Measurements from ENCODE around the gene PSD2.

The PSD2 gene

GRCh38 chr5:139764886-139765408 is 30.7 kb upstream of the PSD2 start:
- DNase-seq (ENCODE audit: low read depth, low spot score): no peak
- Histone ChIP-seq H3K36me3 (ENCODE audit: insufficient read depth, insufficient read length, low read length) (no peaks in the 10 kb centered on the region), H3K4me3 (ENCODE audit: insufficient read length, low read depth) (no peak overlapping the region), H3K9me3 (ENCODE audit: insufficient read depth, low read length) (no peaks in the 10 kb centered on the region), H3K9ac (ENCODE audit: insufficient read length, low read depth) (no peak overlapping the region), H3K4me1 (ENCODE audit: insufficient read depth, insufficient read length) (peaks cover 5% of the 10 kb centered on the region), H3K27me3 (ENCODE audit: insufficient read depth, insufficient read length) (peaks cover 16% of the 10 kb centered on the region)
- TF ChIP-seq SUZ12 (IDR thresholded peaks at IDR 0.05; ENCODE audit: extremely low read depth, insufficient read depth, insufficient read length) (no peak), YY1 (IDR thresholded peaks at IDR 0.05; ENCODE audit: insufficient read depth, insufficient read length) (no peak), ZNF274 (IDR thresholded peaks at IDR 0.05; ENCODE audit: low read depth, low read length) (no peak)

- peak; percentile 58 for DNase-seq (ENCODE audit: low read depth, low spot score)
- Histone ChIP-seq H3K9me3 (ENCODE audit: insufficient read depth, low read length) (no peaks in the 10 kb centered on the region), H3K27me3 (ENCODE audit: insufficient read depth, insufficient read length) (peaks cover 13% of the 10 kb centered on the region), H3K9ac (ENCODE audit: insufficient read length, low read depth) (peak overlapping the region; percentile 70), H3K36me3 (ENCODE audit: insufficient read depth, insufficient read length, low read length) (no peaks in the 10 kb centered on the region), H3K4me3 (ENCODE audit: insufficient read length, low read depth) (peak overlapping the region; percentile 61), H3K4me1 (ENCODE audit: insufficient read depth, insufficient read length) (peaks cover 5% of the 10 kb centered on the region)
- TF ChIP-seq SUZ12 (IDR thresholded peaks at IDR 0.05; ENCODE audit: extremely low read depth, insufficient read depth, insufficient read length): no peak
- TF ChIP-seq YY1 (IDR thresholded peaks at IDR 0.05; ENCODE audit: insufficient read depth, insufficient read length): no peak
- TF ChIP-seq ZNF274 (IDR thresholded peaks at IDR 0.05; ENCODE audit: low read depth, low read length): no peak
These were observed 30.0 kb upstream of the PSD2 start for GRCh38 chr5:139765409-139766217.

GRCh38 chr5:139767960-139768359 is 27.6 kb upstream of the PSD2 start:
- peaks cover 4% of the 10 kb centered on the region for H3K4me1 ChIP-seq (ENCODE audit: insufficient read depth, insufficient read length)
- H3K36me3 ChIP-seq (ENCODE audit: insufficient read depth, insufficient read length, low read length): no peaks in the 10 kb centered on the region
- no peak overlapping the region for H3K9ac ChIP-seq (ENCODE audit: insufficient read length, low read depth)
- H3K9me3 ChIP-seq (ENCODE audit: insufficient read depth, low read length): no peaks in the 10 kb centered on the region
- no peak for DNase-seq (ENCODE audit: low read depth, low spot score)
- no peak overlapping the region for H3K4me3 ChIP-seq (ENCODE audit: insufficient read length, low read depth)
- TF ChIP-seq SUZ12 (IDR thresholded peaks at IDR 0.05; ENCODE audit: extremely low read depth, insufficient read depth, insufficient read length) (no peak), ZNF274 (IDR thresholded peaks at IDR 0.05; ENCODE audit: low read depth, low read length) (no peak)
- H3K27me3 ChIP-seq (ENCODE audit: insufficient read depth, insufficient read length): peaks cover 14% of the 10 kb centered on the region

- H3K4me3 ChIP-seq (ENCODE audit: insufficient read length, low read depth): no peak overlapping the region
- peaks cover 13% of the 10 kb centered on the region for H3K27me3 ChIP-seq (ENCODE audit: insufficient read depth, insufficient read length)
- peaks cover 2% of the 10 kb centered on the region for H3K4me1 ChIP-seq (ENCODE audit: insufficient read depth, insufficient read length)
- no peak overlapping the region for H3K9ac ChIP-seq (ENCODE audit: insufficient read length, low read depth)
- TF ChIP-seq SUZ12 (IDR thresholded peaks at IDR 0.05; ENCODE audit: extremely low read depth, insufficient read depth, insufficient read length): no peak
- TF ChIP-seq ZNF274 (IDR thresholded peaks at IDR 0.05; ENCODE audit: low read depth, low read length): no peak
- TF ChIP-seq YY1 (IDR thresholded peaks at IDR 0.05; ENCODE audit: insufficient read depth, insufficient read length): no peak
- no peaks in the 10 kb centered on the region for H3K9me3 ChIP-seq (ENCODE audit: insufficient read depth, low read length)
- DNase-seq (ENCODE audit: low read depth, low spot score): no peak
- H3K36me3 ChIP-seq (ENCODE audit: insufficient read depth, insufficient read length, low read length): no peaks in the 10 kb centered on the region
These were observed 26.7 kb upstream of the PSD2 start for GRCh38 chr5:139768807-139769465.

GRCh38 chr5:139769477-139769876 is 26.1 kb upstream of the PSD2 start:
- no peaks in the 10 kb centered on the region for H3K9me3 ChIP-seq (ENCODE audit: insufficient read depth, low read length)
- TF ChIP-seq SUZ12 (IDR thresholded peaks at IDR 0.05; ENCODE audit: extremely low read depth, insufficient read depth, insufficient read length) (no peak), ZNF274 (IDR thresholded peaks at IDR 0.05; ENCODE audit: low read depth, low read length) (no peak), YY1 (IDR thresholded peaks at IDR 0.05; ENCODE audit: insufficient read depth, insufficient read length) (no peak)
- no peak overlapping the region for H3K4me3 ChIP-seq (ENCODE audit: insufficient read length, low read depth)
- DNase-seq (ENCODE audit: low read depth, low spot score): no peak
- no peak overlapping the region for H3K9ac ChIP-seq (ENCODE audit: insufficient read length, low read depth)
- H3K36me3 ChIP-seq (ENCODE audit: insufficient read depth, insufficient read length, low read length): no peaks in the 10 kb centered on the region
- H3K27me3 ChIP-seq (ENCODE audit: insufficient read depth, insufficient read length): peaks cover 13% of the 10 kb centered on the region
- peaks cover 2% of the 10 kb centered on the region for H3K4me1 ChIP-seq (ENCODE audit: insufficient read depth, insufficient read length)

GRCh38 chr5:139770722-139771121 is 24.9 kb upstream of the PSD2 start:
- Histone ChIP-seq H3K4me3 (ENCODE audit: insufficient read length, low read depth) (no peak overlapping the region), H3K36me3 (ENCODE audit: insufficient read depth, insufficient read length, low read length) (no peaks in the 10 kb centered on the region), H3K27me3 (ENCODE audit: insufficient read depth, insufficient read length) (peaks cover 13% of the 10 kb centered on the region), H3K9me3 (ENCODE audit: insufficient read depth, low read length) (no peaks in the 10 kb centered on the region), H3K9ac (ENCODE audit: insufficient read length, low read depth) (no peak overlapping the region), H3K4me1 (ENCODE audit: insufficient read depth, insufficient read length) (peaks cover 2% of the 10 kb centered on the region)
- TF ChIP-seq ZNF274 (IDR thresholded peaks at IDR 0.05; ENCODE audit: low read depth, low read length) (no peak), SUZ12 (IDR thresholded peaks at IDR 0.05; ENCODE audit: extremely low read depth, insufficient read depth, insufficient read length) (no peak), YY1 (IDR thresholded peaks at IDR 0.05; ENCODE audit: insufficient read depth, insufficient read length) (no peak)
- no peak for DNase-seq (ENCODE audit: low read depth, low spot score)

Data from NT2/D1 (cell line).